HG03378 (cell line): Measurements from ENCODE around the gene TNIK.
"Not testable (repeated sequence)": the region's sequence is repeated elsewhere in the genome, so short reads cannot be mapped to it uniquely, and the experiment has no call there.

Experiments used
- ATAC-seq: cut with Tn5 transposase; IDR thresholded peaks from one replicate; pipeline ENCODE4 v1.9.1; 2021; ENCODE audit warnings: mild to moderate bottlenecking, moderate library complexity; ENCODE audit not compliant: unreplicated experiment

Gene TNIK

GRCh38 chr3:171266034-171266739, 194.0 kb downstream of the TNIK start:
- no peak for ATAC-seq

DNA sequence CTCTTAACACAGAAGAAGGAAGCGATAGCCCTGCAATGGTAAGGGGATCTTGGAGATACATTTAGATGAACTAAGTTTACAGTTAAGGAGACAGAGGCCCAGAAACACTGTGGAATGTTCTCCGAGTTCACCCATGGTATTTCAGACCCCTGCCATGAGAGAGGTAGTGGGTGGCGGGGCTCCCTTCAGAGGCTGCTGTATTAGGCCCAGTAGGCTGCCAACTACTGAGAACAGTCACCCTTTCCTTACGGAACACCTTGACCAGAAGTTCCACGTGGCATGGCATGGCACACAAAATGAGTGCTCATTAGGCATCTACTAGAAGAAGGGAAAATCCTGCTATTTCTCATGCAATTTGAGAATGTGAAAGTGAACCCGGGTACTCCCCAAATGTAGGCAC, 195.4 kb downstream of the TNIK start:
- no peak for ATAC-seq

- no peak for ATAC-seq
These were observed 197.8 kb downstream of the TNIK start for GRCh38 chr3:171262431-171262830.

DNA sequence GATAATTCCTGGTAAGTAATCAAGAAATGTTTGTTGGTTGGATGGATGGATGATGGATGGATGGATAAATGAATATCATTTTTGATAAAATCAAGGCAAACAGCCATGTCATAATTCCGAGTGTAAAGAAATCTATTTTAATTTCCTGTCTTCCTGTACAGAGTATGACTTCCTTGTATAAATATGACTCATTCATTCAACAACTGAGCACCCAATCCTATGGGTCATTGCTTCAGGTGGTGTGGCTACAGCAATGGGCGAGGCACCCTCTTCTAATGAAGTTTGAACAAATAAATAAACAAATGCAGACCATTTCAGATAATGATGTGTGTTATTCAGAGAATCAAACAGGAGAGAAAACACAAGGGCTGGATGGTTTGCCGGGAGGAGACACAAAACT, 198.7 kb downstream of the TNIK start:
- ATAC-seq = no peak

DNA sequence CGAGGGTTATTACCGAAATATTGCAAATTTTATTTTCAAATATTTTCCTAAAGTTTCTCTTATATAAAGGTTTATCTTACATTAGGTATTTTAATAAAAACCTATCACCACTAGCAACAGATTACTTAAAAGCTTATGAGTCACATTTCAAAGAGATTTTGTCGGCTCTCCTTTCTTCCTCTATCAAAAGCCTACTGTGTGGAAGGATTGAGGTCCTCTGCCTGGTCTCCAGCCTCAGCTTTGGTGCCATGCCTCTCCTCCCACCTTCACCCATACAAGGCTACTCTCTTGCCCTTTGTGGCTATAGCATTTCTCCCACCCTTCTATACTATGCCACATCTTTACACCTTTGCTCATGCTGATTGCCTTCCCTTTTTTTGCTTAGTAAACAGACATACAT, 199.3 kb downstream of the TNIK start:
- ATAC-seq = no peak

- ATAC-seq = no peak
These were observed 199.7 kb downstream of the TNIK start for GRCh38 chr3:171260466-171260865.

DNA sequence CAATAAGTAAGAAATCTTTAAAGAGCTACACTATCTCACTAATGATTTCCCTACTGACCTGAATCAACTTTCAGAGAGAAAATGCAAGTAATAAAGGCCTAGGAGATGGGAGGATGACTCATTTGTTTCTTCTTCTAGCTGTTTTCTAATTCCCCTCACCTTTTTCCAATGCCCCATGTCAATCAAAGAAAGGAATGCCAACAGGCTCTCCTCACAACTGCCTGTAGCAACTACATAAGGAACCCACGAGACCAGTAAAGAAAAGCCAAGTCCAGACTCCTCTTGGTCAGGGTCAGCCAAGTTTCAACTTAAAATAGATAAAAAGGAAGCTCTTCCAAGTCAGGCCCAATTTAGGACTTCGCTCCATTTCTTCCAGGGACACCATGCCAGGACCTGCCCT, 201.9 kb downstream of the TNIK start:
- no peak for ATAC-seq

DNA sequence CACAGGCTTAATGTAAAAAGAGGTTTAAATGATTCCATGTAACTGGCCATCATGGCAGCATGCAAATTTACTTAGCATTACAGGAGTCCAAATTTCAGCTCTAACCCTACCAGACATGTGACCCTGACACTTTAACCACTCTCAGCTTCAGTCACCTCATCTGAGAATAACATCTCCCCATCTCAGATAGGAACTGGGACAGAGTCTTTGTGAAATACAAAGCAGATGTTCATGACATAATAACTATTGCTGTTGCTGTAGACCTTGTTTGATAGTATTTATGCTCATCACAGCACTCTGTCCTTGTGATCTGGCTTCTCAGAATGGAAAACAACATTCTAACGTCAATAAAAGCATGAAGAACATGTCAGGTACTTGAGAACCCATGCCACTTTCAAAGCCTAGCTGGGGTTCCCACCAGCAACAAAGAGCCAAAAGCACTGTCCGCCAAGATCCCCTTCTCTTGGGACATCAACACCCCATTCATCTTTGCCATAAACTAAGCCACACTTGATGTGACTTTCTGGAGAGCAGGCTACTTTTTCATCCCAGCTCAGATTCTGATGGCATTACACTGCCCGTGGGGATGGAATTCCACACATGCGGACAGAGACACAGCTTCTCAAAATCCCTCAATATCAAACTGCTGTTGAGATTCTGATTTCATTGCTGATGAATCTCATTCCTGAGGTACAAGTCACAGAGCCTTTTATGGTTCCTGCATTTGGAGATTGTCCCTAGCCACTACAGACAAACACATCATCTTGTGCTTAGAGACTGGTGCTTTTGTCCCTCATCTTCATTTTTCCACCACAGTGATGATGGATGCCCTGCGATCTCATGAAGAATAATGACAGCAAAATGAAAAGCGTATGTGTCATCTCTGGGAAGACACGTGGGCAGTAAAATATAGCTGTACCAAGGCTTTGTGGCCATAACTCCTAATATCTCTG, 202.7 kb downstream of the TNIK start:
- peak; percentile 66 for ATAC-seq

DNA sequence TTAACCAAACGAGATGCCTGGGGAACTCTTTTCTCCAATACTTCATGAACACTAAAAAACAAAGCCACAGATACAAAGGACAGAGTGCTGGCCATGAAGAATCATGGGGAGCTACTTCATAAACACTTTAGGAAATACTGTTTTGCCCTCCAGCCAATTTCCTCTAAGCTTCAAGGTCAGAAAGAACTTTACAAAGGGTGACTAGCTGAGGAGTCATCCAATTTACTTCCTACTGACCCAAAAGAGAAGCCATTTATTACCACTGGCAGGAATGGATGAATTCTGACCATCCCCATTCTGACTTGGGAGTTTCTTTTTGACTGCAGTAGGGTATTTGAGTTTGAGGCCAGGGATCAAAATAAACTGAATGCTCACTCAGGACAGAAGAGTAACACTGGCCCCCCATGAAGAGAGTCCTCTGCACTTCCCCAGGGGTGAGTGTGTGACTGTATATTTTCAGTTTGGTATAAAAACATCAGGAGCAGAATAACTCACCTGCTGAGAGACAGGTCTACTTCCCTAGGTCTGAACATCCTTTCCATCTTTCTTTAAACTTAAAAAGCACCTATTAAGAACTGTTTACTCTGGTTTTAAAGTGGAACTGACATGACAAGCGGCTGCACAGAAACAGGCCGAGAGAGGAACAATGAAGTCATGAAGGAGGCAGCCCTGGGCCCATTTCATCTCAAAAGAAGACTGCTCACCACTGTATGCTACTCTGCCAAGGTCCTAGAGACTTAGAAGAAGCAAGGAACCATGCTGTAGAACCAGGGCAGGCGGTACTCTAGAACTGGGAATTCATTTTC, 203.6 kb downstream of the TNIK start:
- no peak for ATAC-seq

- ATAC-seq = peak; percentile 54
These were observed 204.9 kb downstream of the TNIK start for GRCh38 chr3:171255236-171255806.

DNA sequence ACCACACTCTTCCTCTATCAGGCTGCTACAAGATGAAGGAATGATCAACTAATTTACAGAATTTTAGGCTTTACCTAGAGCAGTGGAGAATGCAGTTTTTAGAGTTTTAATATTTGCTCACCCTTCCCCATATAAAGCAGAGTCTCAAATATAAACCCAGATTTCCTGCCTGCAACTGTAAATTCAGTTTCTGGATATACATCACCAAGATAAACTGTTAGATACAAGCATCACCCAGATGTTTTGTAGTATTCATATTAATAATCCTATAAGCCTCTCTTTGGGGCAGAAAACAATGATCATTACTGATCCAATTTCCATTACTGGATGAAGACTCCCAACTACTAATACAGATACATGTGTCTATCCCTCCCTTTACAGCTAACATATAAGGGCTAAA, 205.9 kb downstream of the TNIK start:
- ATAC-seq = no peak

GRCh38 chr3:171251835-171252234, 208.4 kb downstream of the TNIK start:
- ATAC-seq = no peak

- no peak for ATAC-seq
These were observed 209.8 kb downstream of the TNIK start for GRCh38 chr3:171250444-171250843.

- ATAC-seq = peak; percentile 13
These were observed 211.0 kb downstream of the TNIK start for GRCh38 chr3:171249245-171249644.

DNA sequence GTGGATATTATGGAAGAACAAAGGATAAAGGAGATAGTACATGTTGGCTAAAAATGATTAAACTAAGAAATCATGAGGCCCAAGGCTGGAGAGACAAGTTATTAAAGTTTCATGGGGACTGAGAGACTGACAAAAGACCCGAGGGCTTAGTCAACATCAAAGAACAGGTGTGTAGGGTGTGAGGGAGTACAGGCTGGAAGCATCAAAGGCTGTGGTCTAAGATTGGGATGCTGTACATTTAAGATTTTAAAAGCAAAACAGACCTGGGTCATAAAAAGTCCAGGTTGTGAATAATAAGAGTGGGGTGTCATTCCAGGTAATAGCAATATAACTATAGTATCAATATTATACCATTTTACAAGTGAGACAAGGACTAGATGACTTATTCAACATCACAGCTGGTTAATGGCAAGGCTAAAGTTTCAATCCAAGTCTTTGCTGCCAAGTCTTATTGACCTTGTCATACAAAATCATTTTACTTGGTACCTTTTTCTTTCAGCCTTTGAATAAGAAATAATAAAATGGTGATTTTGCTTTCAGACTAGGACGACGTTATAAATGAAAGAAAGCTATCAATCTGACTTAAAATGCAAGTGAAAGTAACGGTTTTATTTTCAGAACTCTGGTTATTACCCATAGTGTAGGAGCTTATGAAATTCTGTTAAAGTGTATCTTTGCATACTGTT, 211.6 kb downstream of the TNIK start:
- peak; percentile 83 for ATAC-seq

GRCh38 chr3:171245796-171246765, 214.1 kb downstream of the TNIK start:
- ATAC-seq = no peak

- ATAC-seq = no peak
These were observed 217.3 kb downstream of the TNIK start for GRCh38 chr3:171242951-171243350.

GRCh38 chr3:171242170-171242569, 218.0 kb downstream of the TNIK start:
- no peak for ATAC-seq

DNA sequence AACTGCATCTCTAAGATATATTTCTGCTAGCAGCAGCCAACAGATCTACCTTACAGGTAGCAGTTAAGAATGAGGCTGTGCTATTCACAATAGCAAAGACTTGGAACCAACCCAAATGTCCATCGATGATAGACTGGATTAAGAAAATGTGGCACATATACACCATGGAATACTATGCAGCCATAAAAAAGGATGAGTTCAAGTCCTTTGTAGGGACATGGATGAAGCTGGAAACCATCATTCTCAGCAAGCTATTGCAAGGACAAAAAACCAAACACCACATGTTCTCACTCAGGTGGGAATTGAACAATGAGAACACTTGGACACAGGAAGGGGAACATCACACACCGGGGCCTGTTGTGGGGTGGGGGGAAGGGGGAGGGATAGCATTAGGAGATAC, 218.6 kb downstream of the TNIK start:
- ATAC-seq = not testable (repeated sequence)
